Fibroblast of gingiva (primary cell): ENCODE results near the gene IL13.

ENCODE experiments used
- DNase-seq: peaks from one replicate; pipeline ENCODE4 v3.0.0-alpha.2; 2011; ENCODE audit warnings: low read depth

The IL13 gene

GRCh38 chr5:132656774-132657355 is 1.1 kb upstream of the IL13 start:
- DNase-seq, result no peak

- no peak for DNase-seq
Observed at GRCh38 chr5:132658381-132659302, 669 bp downstream of the IL13 start.

- no peak for DNase-seq
Observed at GRCh38 chr5:132659598-132660493, 1.9 kb downstream of the IL13 start.

GRCh38 chr5:132661231-132662003 is 3.4 kb downstream of the IL13 start:
- DNase-seq, result no peak

GRCh38 chr5:132662004-132662401 is 4.0 kb downstream of the IL13 start:
- no peak for DNase-seq

GRCh38 chr5:132662925-132663770 is 5.2 kb downstream of the IL13 start:
- no peak for DNase-seq

GRCh38 chr5:132663771-132664695 is 6.1 kb downstream of the IL13 start:
- no peak for DNase-seq

- DNase-seq, result no peak
Observed at GRCh38 chr5:132664696-132665209, 6.8 kb downstream of the IL13 start.

- no peak for DNase-seq
Observed at GRCh38 chr5:132665574-132666080, 7.7 kb downstream of the IL13 start.

- DNase-seq, result no peak
Observed at GRCh38 chr5:132666310-132667123, 8.5 kb downstream of the IL13 start.

GRCh38 chr5:132667309-132667708 is 9.3 kb downstream of the IL13 start:
- no peak for DNase-seq

GRCh38 chr5:132667761-132668705 is 10.1 kb downstream of the IL13 start:
- no peak for DNase-seq

GRCh38 chr5:132668706-132669454 is 10.9 kb downstream of the IL13 start:
- DNase-seq, result no peak

- no peak for DNase-seq
Observed at GRCh38 chr5:132669455-132669820, 11.5 kb downstream of the IL13 start.

- DNase-seq, result no peak
Observed at GRCh38 chr5:132669966-132670882, 12.3 kb downstream of the IL13 start.
